IPS-NIHi7 (cell line): Measurements from ENCODE around the gene TEX53.
A peak's percentile ranks its signal among the peaks of the same experiment; 100 is the strongest.

Source experiments
- DNase-seq: peaks from one replicate; pipeline ENCODE4 v3.0.0; 2012; ENCODE audit warnings: mixed read lengths; ENCODE audit errors: extremely low spot score

The TEX53 gene

DNA sequence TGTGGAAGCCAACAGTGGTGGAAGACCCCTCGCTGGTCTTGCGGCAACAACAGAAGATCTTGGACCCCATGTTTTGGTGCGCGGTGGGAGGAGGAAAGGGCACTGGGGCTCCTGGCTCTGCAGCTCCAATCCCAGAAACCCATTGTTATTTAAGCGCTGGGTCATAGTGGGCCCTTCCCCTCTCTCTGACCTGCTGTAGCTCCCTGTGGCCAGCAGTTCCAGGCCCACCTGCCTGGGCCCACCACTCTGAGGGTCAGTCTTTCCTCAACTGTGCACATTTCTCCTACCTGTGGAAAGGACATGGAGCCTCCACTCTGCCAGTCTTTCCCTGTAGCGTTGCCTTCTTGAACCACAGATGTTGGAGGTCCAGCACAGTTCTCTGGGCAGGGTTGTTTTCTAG, at the start of gene TEX53:
TEX53 (minus strand) TSS at position 101 of the 400 bp plus-strand sequence; CDS start at position 70, 31 bp downstream.
- no peak for DNase-seq

- DNase-seq: no peak
Measured at GRCh38 chr9:114706711-114707110, 49.1 kb upstream of the TEX53 start.

GRCh38 chr9:114701988-114702387, 44.4 kb upstream of the TEX53 start:
- DNase-seq: no peak

GRCh38 chr9:114697951-114698351, 40.3 kb upstream of the TEX53 start:
- DNase-seq: no peak

GRCh38 chr9:114696814-114697544, 39.4 kb upstream of the TEX53 start:
- DNase-seq: no peak

GRCh38 chr9:114695948-114696347, 38.3 kb upstream of the TEX53 start:
- no peak for DNase-seq

DNA sequence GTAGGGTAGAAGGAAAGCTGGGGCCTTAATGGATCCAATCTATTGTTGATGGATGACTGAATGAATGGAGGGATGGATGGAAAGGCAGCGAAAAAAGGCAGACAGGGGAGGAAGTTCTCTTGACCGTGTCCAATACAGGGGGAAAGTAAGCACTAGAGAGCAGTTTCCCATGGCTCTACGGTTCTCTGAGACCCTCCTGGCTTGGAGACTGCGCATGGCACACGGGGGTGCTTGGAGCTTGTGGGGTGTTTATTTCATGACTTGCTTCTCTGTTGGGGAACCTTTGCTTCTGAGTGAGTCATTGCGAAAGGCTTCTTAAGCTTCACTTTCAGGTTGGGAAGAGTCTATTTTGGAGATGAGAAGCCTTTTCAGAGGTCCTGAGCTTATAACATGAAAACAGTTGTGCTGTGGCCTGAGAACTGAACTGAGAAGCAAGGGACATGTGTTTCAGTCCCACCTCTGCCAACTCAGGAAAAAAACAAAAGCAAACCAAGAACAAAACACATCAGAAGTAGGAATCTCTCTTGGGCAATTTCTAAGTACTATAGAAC, 37.2 kb upstream of the TEX53 start:
- DNase-seq: no peak

DNA sequence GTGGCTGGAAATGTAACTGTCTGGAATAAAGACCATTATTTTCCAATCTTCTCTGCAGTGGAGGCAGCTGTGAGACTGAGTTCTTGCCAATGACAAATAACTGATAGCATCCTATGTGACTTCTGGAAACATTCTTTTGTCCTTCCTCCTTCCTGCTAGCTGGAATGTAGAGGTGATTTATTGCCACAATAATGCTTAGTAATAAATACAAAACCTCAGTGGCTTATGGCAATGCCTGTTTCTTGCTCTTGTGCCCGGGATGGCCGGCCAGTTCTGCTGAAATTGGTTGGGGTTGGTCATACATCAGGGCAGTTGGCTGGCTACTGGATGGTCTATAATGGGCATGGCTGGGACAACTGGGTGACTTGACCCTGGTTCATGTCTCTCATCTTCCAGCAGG, 36.5 kb upstream of the TEX53 start:
- DNase-seq: no peak

GRCh38 chr9:114693248-114693855, 35.7 kb upstream of the TEX53 start:
- no peak for DNase-seq

DNA sequence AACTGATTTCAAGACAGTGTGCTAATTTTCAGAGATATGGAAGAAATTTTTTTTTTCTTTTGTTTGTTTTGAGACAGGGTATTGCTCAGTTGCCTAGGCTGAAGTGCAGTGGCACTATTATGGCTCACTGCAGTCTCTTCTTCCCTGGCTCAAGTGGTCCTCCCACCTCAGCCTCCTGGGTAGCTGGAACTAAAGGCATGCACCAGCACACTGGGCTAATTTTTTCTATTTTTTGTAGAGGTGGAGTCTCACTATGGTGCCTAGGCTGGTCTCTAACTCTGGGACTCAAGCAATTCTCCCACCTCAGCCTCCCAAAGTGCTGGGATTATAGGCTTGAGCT, 34.3 kb upstream of the TEX53 start:
- DNase-seq: no peak

- no peak for DNase-seq
Measured at GRCh38 chr9:114691046-114691955, 33.7 kb upstream of the TEX53 start.

GRCh38 chr9:114690308-114690707, 32.7 kb upstream of the TEX53 start:
- DNase-seq: no peak

GRCh38 chr9:114689813-114690212, 32.2 kb upstream of the TEX53 start:
- no peak for DNase-seq

- no peak for DNase-seq
Measured at GRCh38 chr9:114688909-114689610, 31.5 kb upstream of the TEX53 start.

DNA sequence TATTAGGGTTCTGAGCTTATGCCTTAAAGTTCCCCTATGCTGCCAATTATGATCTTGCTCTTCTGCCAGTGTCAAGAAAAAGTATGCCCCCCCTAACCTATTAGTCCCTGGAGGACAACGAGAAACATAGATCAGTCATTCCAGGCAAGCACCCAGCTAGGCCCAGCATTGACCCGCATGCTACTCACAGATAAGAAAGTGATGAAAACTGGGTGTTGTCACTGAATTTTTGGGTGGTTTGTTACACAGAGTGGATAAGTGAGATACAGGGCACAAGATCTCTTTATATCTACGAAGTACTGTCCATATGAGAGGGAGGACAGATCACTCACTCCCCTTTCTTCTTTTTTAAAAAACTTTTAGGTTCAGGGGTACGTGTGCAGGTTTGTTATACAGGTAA, 30.8 kb upstream of the TEX53 start:
- DNase-seq: no peak

- no peak for DNase-seq
Measured at GRCh38 chr9:114687034-114687433, 29.4 kb upstream of the TEX53 start.

GRCh38 chr9:114685951-114686350, 28.3 kb upstream of the TEX53 start:
- no peak for DNase-seq

GRCh38 chr9:114684036-114684435, 26.4 kb upstream of the TEX53 start:
- no peak for DNase-seq

GRCh38 chr9:114682846-114683245, 25.2 kb upstream of the TEX53 start:
- DNase-seq: no peak

DNA sequence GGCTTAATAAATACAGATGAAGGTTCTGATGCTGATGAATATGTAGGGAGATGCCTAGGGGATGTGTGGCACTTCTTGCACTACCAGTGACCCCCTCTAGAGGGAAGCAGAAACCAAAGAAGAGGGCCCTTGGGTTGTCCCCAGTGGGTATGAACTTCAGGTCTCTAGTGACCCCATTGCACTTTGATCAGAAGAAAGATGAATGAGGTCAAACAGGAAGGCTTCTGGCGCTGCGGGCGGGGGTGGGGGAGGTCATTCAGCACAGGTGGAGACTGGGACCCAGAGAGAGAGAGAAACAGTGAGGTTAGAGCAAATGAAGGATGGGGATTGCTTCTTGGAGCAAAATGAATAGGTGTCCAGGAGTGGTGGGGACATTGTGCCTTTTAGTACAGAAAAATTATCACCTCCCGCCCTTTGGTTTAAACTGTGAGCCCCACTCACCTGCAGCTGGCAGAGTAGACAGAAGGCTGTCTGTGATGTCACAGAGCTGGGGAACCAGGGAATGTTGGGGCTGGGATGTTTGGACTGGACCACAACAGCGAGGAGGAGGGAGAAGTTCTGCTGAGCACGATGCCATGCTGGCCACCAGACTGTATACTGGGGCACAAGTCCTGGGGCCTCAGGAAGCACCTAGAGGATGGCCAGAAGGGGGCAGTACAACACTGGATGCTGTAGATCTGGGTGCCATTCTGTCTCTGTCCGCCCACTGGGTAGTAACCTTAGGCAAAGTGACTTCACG, 24.2 kb upstream of the TEX53 start, which contains the start of gene TEX48:
TEX48 (minus strand) TSS at position 599 of the 739 bp plus-strand sequence. CDS start 10,469 bp downstream, outside the sequence.
- peak; percentile 82 for DNase-seq
